ENCODE measurements around the gene CTNNAL1. TPM values are rescaled to one million over a fixed set of nuclear protein-coding genes. Genes with fewer than 3 reads are reported as not detected.

The CTNNAL1 gene
- total RNA-seq, 1 donor from 2014 or later = 16.4 TPM

- Histone ChIP-seq H3K4me3 (no peak overlapping the region), H3K4me1 (no peaks in the 10 kb centered on the region), H3K27ac (no peak overlapping the region), H3K36me3 (peaks cover 0 to 11% of the 10 kb centered on the region in 2 donors), H3K9me3 (peaks cover 3 to 12% of the 10 kb centered on the region in 2 donors), H3K27me3 (no peaks in the 10 kb centered on the region)
- intact Hi-C loops (cut with DNase I) = no loop called here
- no peak for TF ChIP-seq CTCF (IDR thresholded peaks at IDR 0.05)
- DNase-seq (ENCODE audit: low spot score in 2 of 2) = no peak
Observed at GRCh38 chr9:109002141-109002540, 11.2 kb downstream of the CTNNAL1 start.

DNA sequence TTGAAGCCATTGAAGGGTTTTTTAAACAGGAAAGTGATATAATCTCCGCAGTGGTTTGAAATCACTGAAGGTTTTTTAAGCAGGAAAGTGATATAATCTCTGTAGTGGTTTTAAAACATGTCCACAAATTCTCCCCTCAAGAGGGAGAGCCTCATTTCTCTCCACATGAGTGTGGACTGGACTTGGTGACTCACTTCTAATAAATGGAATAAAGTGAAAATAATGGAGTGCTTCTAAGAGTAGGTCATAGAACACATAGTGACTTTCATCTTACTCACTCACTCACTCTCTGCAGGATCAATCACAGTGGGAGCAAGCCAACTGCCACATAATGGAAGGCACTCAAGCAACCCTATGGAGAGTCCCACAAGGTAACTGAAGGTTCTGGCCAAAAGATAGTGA is 12.0 kb downstream of the CTNNAL1 start:
- Histone ChIP-seq H3K27me3 (no peaks in the 10 kb centered on the region), H3K4me1 (no peaks in the 10 kb centered on the region), H3K4me3 (no peak overlapping the region), H3K9me3 (peaks cover 3 to 12% of the 10 kb centered on the region in 2 donors), H3K36me3 (peaks cover 0 to 11% of the 10 kb centered on the region in 2 donors), H3K27ac (no peak overlapping the region)
- DNase-seq (ENCODE audit: low spot score in 2 of 2) = no peak
- no peak for TF ChIP-seq CTCF (IDR thresholded peaks at IDR 0.05)
- intact Hi-C loops (cut with DNase I) = no loop called here

GRCh38 chr9:108997112-108997511 is 16.2 kb downstream of the CTNNAL1 start:
- no peak for DNase-seq (ENCODE audit: low spot score in 2 of 2)
- Histone ChIP-seq H3K36me3 (peaks cover 0 to 4% of the 10 kb centered on the region in 2 donors), H3K4me3 (no peak overlapping the region), H3K9me3 (no peaks in the 10 kb centered on the region), H3K4me1 (peaks cover 0 to 4% of the 10 kb centered on the region in 2 donors), H3K27me3 (no peaks in the 10 kb centered on the region), H3K27ac (peak overlapping the region in 1 of 2 donors; percentile 52)
- intact Hi-C loops (cut with DNase I) = no loop called here
- no peak for TF ChIP-seq CTCF (IDR thresholded peaks at IDR 0.05)

- Histone ChIP-seq H3K27ac (peak overlapping the region in 1 of 2 donors; percentile 52), H3K36me3 (peaks cover 0 to 3% of the 10 kb centered on the region in 2 donors), H3K4me3 (no peak overlapping the region), H3K4me1 (peaks cover 0 to 4% of the 10 kb centered on the region in 2 donors), H3K27me3 (no peaks in the 10 kb centered on the region), H3K9me3 (no peaks in the 10 kb centered on the region)
- DNase-seq (ENCODE audit: low spot score in 2 of 2) = no peak
- no peak for TF ChIP-seq CTCF (IDR thresholded peaks at IDR 0.05)
- intact Hi-C loops (cut with DNase I) = no loop called here
Observed at GRCh38 chr9:108996643-108997042, 16.7 kb downstream of the CTNNAL1 start.

- peaks cover 0 to 7% of the 10 kb centered on the region in 2 donors for H3K4me1 ChIP-seq
- TF ChIP-seq CTCF (IDR thresholded peaks at IDR 0.05) = no peak
- DNase-seq (ENCODE audit: low spot score in 2 of 2) = peak in 1 of 2 donors; percentile 67
- H3K4me3 ChIP-seq = no peak overlapping the region
- H3K27ac ChIP-seq = peak overlapping the region in 1 of 2 donors; percentile 61
- peaks cover 0 to 4% of the 10 kb centered on the region in 2 donors for H3K36me3 ChIP-seq
- H3K9me3 ChIP-seq = no peaks in the 10 kb centered on the region
- intact Hi-C loops (cut with DNase I) = no loop called here
- H3K27me3 ChIP-seq = no peaks in the 10 kb centered on the region
Observed at GRCh38 chr9:108994695-108995094, 18.6 kb downstream of the CTNNAL1 start.

DNA sequence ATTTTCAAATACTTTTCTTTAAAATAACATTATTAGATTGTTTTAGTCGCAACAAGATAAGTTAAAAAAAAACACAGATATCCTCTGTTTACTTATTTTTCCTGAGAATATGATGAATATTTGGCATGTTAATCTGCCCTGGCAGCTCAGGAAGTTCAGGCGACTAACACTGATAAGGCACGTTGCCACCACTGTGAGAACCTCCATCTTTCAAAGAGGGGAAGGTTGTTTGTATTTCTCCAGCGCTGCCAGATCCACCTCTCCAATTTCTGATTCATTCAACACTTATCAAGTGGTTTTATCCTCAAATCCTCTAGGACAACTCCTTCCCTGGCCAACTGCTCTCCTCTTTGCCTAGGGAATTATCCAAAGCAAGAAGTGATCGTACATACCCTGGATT is 21.8 kb downstream of the CTNNAL1 start:
- DNase-seq (ENCODE audit: low spot score in 2 of 2) = no peak
- Histone ChIP-seq H3K36me3 (peaks cover 0 to 11% of the 10 kb centered on the region in 2 donors), H3K9me3 (no peaks in the 10 kb centered on the region), H3K27me3 (no peaks in the 10 kb centered on the region), H3K27ac (peak overlapping the region; percentile 36 to 43), H3K4me1 (peaks cover 0 to 7% of the 10 kb centered on the region in 2 donors), H3K4me3 (no peak overlapping the region)
- intact Hi-C loops (cut with DNase I) = no loop called here
- no peak for TF ChIP-seq CTCF (IDR thresholded peaks at IDR 0.05)

Measured in ascending aorta (tissue), 2 donors.